PC-9 (cell line): Measurements from ENCODE around the gene KIAA1217. TPM values are rescaled to one million over a fixed set of nuclear protein-coding genes. Genes with fewer than 3 reads are reported as not detected.

ENCODE experiments used
- BruUV-seq: library from RNA; stranded (reverse); fragments of 400-500 nt; replicated peaks from 2 replicates; lab custom pipeline; 2021; lab: Mats Ljungman, UMichigan
- CTCF ChIA-PET: fragments of 300-600 bp; sonication (Branson Sonifier 250); formaldehyde crosslinking; loops from one replicate; lab custom pipeline; 2022; ENCODE audit warnings: antibody characterized with exemption; lab: Charles Lee
- POLR2A ChIA-PET: fragments of 300-600 bp; sonication (Branson Sonifier 250); formaldehyde crosslinking; loops from one replicate; lab custom pipeline; 2022; ENCODE audit warnings: antibody characterized with exemption; ENCODE audit not compliant: unreplicated experiment; lab: Charles Lee
- DNase-seq, 2 experiments: peaks; one replicate each; pipeline versions ENCODE4 v3.0.0 to v3.0.0-alpha.2; 2015 to 2022; ENCODE audit warnings: mixed read lengths in 1 of 2
- H2AFZ ChIP-seq: fragments of 200-600 bp; sonication (generic); 2 replicates; pipeline ENCODE4 v1.8.1; 2017; ENCODE audit warnings: antibody characterized with exemption
- H3F3A ChIP-seq: fragments of 200-600 bp; sonication (generic); 2 replicates; pipeline ENCODE4 v1.8.1; 2017; ENCODE audit warnings: antibody characterized with exemption, mild to moderate bottlenecking, low read depth; ENCODE audit not compliant: insufficient read depth
- H3K27ac ChIP-seq: fragments of 200-600 bp; sonication (generic); 2 replicates; pipeline ENCODE4 v1.6.1; 2016; ENCODE audit warnings: mixed run types
- H3K27me3 ChIP-seq: fragments of 200-600 bp; sonication (generic); 2 replicates; pipeline ENCODE4 v1.6.1; 2016; ENCODE audit warnings: low read depth, mixed run types; ENCODE audit not compliant: insufficient read depth
- H3K36me3 ChIP-seq: fragments of 200-600 bp; sonication (generic); 2 replicates; pipeline ENCODE4 v1.6.1; 2016; ENCODE audit warnings: low read depth, mixed run types
- H3K4me1 ChIP-seq: fragments of 200-600 bp; sonication (generic); replicated peaks from 2 replicates; pipeline ENCODE4 v1.6.1; 2016; ENCODE audit warnings: mixed run types; ENCODE audit not compliant: insufficient read depth
- H3K4me2 ChIP-seq: fragments of 200-600 bp; sonication (generic); 2 replicates; pipeline ENCODE4 v1.6.1; 2017; ENCODE audit warnings: mixed run types
- H3K4me3 ChIP-seq: fragments of 200-600 bp; sonication (generic); 2 replicates; pipeline ENCODE4 v1.6.1; 2016; ENCODE audit warnings: mixed run types
- H3K79me2 ChIP-seq: fragments of 200-600 bp; sonication (generic); 2 replicates; pipeline ENCODE4 v1.6.1; 2017; ENCODE audit warnings: low read depth, mixed run types
- H3K9me2 ChIP-seq: fragments of 200-600 bp; sonication (generic); 2 replicates; pipeline ENCODE4 v1.8.1; 2017; ENCODE audit warnings: mild to moderate bottlenecking; ENCODE audit not compliant: insufficient read depth
- H3K9me3 ChIP-seq: fragments of 200-600 bp; sonication (generic); 2 replicates; pipeline ENCODE4 v1.8.1; 2016; ENCODE audit warnings: low read depth; ENCODE audit not compliant: insufficient read depth
- H4K20me1 ChIP-seq: fragments of 200-600 bp; sonication (generic); 2 replicates; pipeline ENCODE4 v1.8.1; 2017; ENCODE audit not compliant: insufficient read depth
- EZH2 ChIP-seq: fragments of 200-600 bp; sonication (generic); IDR thresholded peaks from 2 replicates; pipeline ENCODE4 v1.8.0; 2017; ENCODE audit warnings: antibody characterized with exemption, low read depth
- intact Hi-C: fragments of 100-400 bp; cut with micrococcal nuclease; formaldehyde crosslinking; loops from one replicate; pipeline ENCODE4 v1.10.0; 2022; ENCODE audit not compliant: unreplicated experiment
- total RNA-seq: library from RNA; stranded (reverse); gene quantifications from 2 replicates; pipeline ENCODE4 v1.2.3, GENCODE V29; 2021
- TF ChIP-seq, protein P1 (sequence below): fragments of 200-600 bp; sonication (generic); conservative IDR thresholded peaks from 2 replicates; pipeline ENCODE4 v1.6.1; 2017; ENCODE audit warnings: mixed run types, antibody characterized with exemption, mild to moderate bottlenecking, moderate library complexity

The KIAA1217 gene
- total RNA-seq, 1 experiment from 2014 or later: 41.1 TPM

DNA sequence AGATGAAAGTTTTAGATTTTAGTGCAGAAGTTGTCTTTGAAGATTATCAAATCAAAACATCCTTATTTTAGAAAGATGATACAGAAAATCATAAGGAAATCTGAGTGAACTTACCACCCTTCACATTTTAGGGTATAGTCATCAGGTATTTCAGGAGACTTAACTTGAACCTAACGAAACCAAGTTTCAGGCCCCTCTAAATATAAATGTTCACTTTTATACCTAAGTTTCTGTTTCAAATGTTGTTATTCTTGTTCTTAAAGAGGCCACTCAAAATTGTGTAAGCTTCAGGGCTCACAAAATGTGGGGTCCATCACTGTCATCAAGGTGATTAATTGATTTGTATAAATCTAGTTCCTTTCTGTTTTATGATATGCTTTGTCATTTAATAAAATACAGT, 216.2 kb downstream of the KIAA1217 start:
- H2AFZ ChIP-seq: no peak overlapping the region
- no peak for TF ChIP-seq EZH2
- TF ChIP-seq, protein P1, sequence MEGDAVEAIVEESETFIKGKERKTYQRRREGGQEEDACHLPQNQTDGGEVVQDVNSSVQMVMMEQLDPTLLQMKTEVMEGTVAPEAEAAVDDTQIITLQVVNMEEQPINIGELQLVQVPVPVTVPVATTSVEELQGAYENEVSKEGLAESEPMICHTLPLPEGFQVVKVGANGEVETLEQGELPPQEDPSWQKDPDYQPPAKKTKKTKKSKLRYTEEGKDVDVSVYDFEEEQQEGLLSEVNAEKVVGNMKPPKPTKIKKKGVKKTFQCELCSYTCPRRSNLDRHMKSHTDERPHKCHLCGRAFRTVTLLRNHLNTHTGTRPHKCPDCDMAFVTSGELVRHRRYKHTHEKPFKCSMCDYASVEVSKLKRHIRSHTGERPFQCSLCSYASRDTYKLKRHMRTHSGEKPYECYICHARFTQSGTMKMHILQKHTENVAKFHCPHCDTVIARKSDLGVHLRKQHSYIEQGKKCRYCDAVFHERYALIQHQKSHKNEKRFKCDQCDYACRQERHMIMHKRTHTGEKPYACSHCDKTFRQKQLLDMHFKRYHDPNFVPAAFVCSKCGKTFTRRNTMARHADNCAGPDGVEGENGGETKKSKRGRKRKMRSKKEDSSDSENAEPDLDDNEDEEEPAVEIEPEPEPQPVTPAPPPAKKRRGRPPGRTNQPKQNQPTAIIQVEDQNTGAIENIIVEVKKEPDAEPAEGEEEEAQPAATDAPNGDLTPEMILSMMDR: no peak
- ChIA-PET CTCF (no interaction called here), POLR2A (no interaction called here)
- H3F3A ChIP-seq: no peaks in the 10 kb centered on the region; the same call in 1 of the 2 replicates
- no peak for DNase-seq
- H3K4me1 ChIP-seq: peaks cover 19% of the 10 kb centered on the region
- H3K4me2 ChIP-seq: no peak overlapping the region
- H3K9me3 ChIP-seq: no peaks in the 10 kb centered on the region
- H3K79me2 ChIP-seq: no peaks in the 10 kb centered on the region
- no peaks in the 10 kb centered on the region for H3K9me2 ChIP-seq
- no peaks in the 10 kb centered on the region for H4K20me1 ChIP-seq
- no peak overlapping the region for H3K4me3 ChIP-seq
- H3K36me3 ChIP-seq: no peaks in the 10 kb centered on the region
- BruUV-seq: no TSS peak
- no peaks in the 10 kb centered on the region for H3K27me3 ChIP-seq
- intact Hi-C loops: no loop called here
- H3K27ac ChIP-seq: no peak overlapping the region

DNA sequence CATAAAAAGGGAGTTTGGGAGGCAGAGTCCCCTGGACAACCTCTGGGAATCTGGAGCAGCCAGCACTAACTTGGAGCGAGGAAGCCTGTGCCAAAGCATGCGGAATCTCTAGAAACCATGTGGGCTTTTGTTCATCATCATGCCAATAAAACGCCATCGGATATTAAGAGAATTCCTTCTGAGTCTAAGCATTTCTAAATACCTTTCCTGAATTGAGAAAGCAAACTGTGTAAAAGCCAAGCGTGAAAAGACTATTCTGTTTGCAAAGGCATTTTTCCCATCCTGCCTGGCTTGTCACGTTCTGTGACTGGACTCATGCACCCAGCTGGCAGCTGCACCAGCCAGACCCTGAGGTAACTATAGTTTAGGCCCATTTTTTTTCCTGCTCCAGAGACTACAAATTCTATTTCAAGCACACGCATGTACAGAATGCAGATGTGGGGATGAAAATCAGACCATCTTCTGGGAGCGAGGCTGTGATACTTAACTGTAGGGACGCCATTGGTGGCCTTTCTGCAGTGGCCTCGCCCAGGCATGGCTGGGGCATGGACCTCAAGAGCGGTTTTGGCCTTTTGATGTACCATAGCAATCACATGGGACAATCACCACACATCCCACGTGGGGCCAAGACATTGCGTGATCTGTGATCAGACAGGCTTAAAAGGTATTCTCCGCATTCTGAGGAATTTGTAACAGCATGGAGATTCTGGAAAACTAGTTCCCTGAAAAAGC, 218.9 kb downstream of the KIAA1217 start:
- TF ChIP-seq, protein P1: no peak
- TF ChIP-seq EZH2: no peak
- ChIA-PET CTCF (interaction anchor here (0.6 kb wide), 1 partner anchor 220 kb away, joined by 7 read pairs; no protein-coding TSS in a partner anchor), POLR2A (no interaction called here)
- no peak overlapping the region for H3K4me3 ChIP-seq
- no peaks in the 10 kb centered on the region for H3K36me3 ChIP-seq
- no peaks in the 10 kb centered on the region for H3K27me3 ChIP-seq
- H3K4me2 ChIP-seq: peak overlapping the region; percentile 39
- peaks cover 28% of the 10 kb centered on the region for H3K4me1 ChIP-seq
- H3F3A ChIP-seq: peaks cover 8% of the 10 kb centered on the region
- intact Hi-C loops: no loop called here
- BruUV-seq: TSS peak; percentile 52
- no peaks in the 10 kb centered on the region for H3K79me2 ChIP-seq
- no peaks in the 10 kb centered on the region for H3K9me3 ChIP-seq
- H4K20me1 ChIP-seq: no peaks in the 10 kb centered on the region
- H2AFZ ChIP-seq: no peak overlapping the region
- peak overlapping the region; percentile 29; the same call in 1 of the 2 replicates for H3K27ac ChIP-seq
- no peak for DNase-seq
- H3K9me2 ChIP-seq: no peaks in the 10 kb centered on the region

DNA sequence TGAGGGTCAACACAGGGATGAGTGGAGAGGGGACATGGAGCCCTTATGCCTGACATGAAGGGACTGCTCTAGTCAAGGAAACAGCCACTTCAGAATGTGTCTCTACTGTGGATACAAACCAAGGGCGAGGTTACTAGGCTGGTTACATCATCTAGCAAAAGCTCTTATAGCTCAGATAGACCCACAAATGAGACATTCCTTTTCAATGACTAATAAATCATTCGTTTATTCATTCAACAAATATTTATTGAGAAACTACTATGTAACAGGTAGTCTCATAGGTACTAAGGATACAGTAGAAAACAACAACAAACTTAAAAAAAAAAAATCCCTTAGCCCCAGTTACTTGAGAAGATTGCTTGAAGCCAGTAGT, 219.5 kb downstream of the KIAA1217 start:
- TF ChIP-seq, protein P1: no peak
- TF ChIP-seq EZH2: no peak

More for the DNA sequence above, 219.5 kb downstream of the KIAA1217 start:
- intact Hi-C loops: no loop called here
- Histone ChIP-seq H3K4me2 (peak overlapping the region; percentile 39), H3K27me3 (no peaks in the 10 kb centered on the region), H3K9me2 (no peaks in the 10 kb centered on the region), H3K79me2 (no peaks in the 10 kb centered on the region), H3K27ac (peak overlapping the region; percentile 41; the same call in 1 of the 2 replicates), H4K20me1 (no peaks in the 10 kb centered on the region), H3K4me1 (peaks cover 33% of the 10 kb centered on the region), H3F3A (peaks cover 14% of the 10 kb centered on the region), H3K4me3 (no peak overlapping the region), H3K36me3 (no peaks in the 10 kb centered on the region), H2AFZ (no peak overlapping the region), H3K9me3 (no peaks in the 10 kb centered on the region)
- CTCF ChIA-PET: no interaction called here
- POLR2A ChIA-PET: no interaction called here
- no TSS peak for BruUV-seq
- peak in 1 of 2 experiments; percentile 92 for DNase-seq
